ENCODE data around the gene ETFDH. TPM values are rescaled to one million over a fixed set of nuclear protein-coding genes. Genes with fewer than 3 reads are reported as not detected.

ETFDH gene
- total RNA-seq, 1 donor from 2014 or later, result 17.0 TPM

- no peaks in the 10 kb centered on the region for H3K27me3 Mint-ChIP-seq (ENCODE audit: low read depth, unreplicated experiment)
- no peak overlapping the region for H3K4me3 ChIP-seq (ENCODE audit: insufficient read depth, low read depth, low read length)
- H3K27ac ChIP-seq (ENCODE audit: low read depth, low read length), result no peak overlapping the region
- DNase-seq (ENCODE audit: low read depth) (no peak), FAIRE-seq (no peak)
- peaks cover 4% of the 10 kb centered on the region for H4K20me1 ChIP-seq (ENCODE audit: insufficient read depth, low read length)
- no peak overlapping the region for H3K27ac Mint-ChIP-seq (ENCODE audit: unreplicated experiment)
- H2AFZ ChIP-seq (ENCODE audit: low read depth, low read length), result no peak overlapping the region
- no peaks in the 10 kb centered on the region for H3K27me3 ChIP-seq (ENCODE audit: insufficient read depth, low read length)
- no peaks in the 10 kb centered on the region for H3K4me1 ChIP-seq (ENCODE audit: insufficient read depth, low read length)
- no peak overlapping the region for H3K4me2 ChIP-seq (ENCODE audit: low read length)
- H3K9me3 Mint-ChIP-seq (ENCODE audit: unreplicated experiment), result no peaks in the 10 kb centered on the region
- no peak overlapping the region for H3K9ac ChIP-seq (ENCODE audit: low read length)
- H3K9me3 ChIP-seq (ENCODE audit: insufficient read depth, low read depth, low read length), result no peaks in the 10 kb centered on the region
- H3K79me2 ChIP-seq (ENCODE audit: insufficient read depth, low read length), result peaks cover 16% of the 10 kb centered on the region
- TF ChIP-seq EZH2 (IDR thresholded peaks at IDR 0.05; ENCODE audit: insufficient read depth, low read length) (no peak), CTCF (IDR thresholded peaks at IDR 0.05; ENCODE audit: insufficient read depth, low read depth, low read length) (no peak)
- H3K4me3 Mint-ChIP-seq (ENCODE audit: unreplicated experiment), result no peak overlapping the region
- H3K36me3 Mint-ChIP-seq (ENCODE audit: low read depth, unreplicated experiment), result peaks cover 11% of the 10 kb centered on the region
- H3K36me3 ChIP-seq (ENCODE audit: insufficient read depth, low read length), result peaks cover 59% of the 10 kb centered on the region
- H3K4me1 Mint-ChIP-seq (ENCODE audit: low read depth, unreplicated experiment), result no peaks in the 10 kb centered on the region
Measured at GRCh38 chr4:158715802-158716201, 43.7 kb downstream of the ETFDH start.

GRCh38 chr4:158721680-158722079 lies 49.6 kb downstream of the ETFDH start:
- H3K36me3 Mint-ChIP-seq (ENCODE audit: low read depth, unreplicated experiment), result peaks cover 4% of the 10 kb centered on the region
- Histone ChIP-seq H3K27me3 (ENCODE audit: insufficient read depth, low read length) (no peaks in the 10 kb centered on the region), H2AFZ (ENCODE audit: low read depth, low read length) (no peak overlapping the region), H3K4me1 (ENCODE audit: insufficient read depth, low read length) (peaks cover 9% of the 10 kb centered on the region), H3K27ac (ENCODE audit: low read depth, low read length) (no peak overlapping the region), H3K36me3 (ENCODE audit: insufficient read depth, low read length) (peaks cover 37% of the 10 kb centered on the region), H3K4me2 (ENCODE audit: low read length) (peak overlapping the region; percentile 94), H3K4me3 (ENCODE audit: insufficient read depth, low read depth, low read length) (peak overlapping the region; percentile 89), H3K9ac (ENCODE audit: low read length) (no peak overlapping the region), H3K9me3 (ENCODE audit: insufficient read depth, low read depth, low read length) (no peaks in the 10 kb centered on the region), H3K79me2 (ENCODE audit: insufficient read depth, low read length) (peaks cover 40% of the 10 kb centered on the region), H4K20me1 (ENCODE audit: insufficient read depth, low read length) (peaks cover 7% of the 10 kb centered on the region)
- no peaks in the 10 kb centered on the region for H3K27me3 Mint-ChIP-seq (ENCODE audit: low read depth, unreplicated experiment)
- TF ChIP-seq CTCF (IDR thresholded peaks at IDR 0.05; ENCODE audit: insufficient read depth, low read depth, low read length), result no peak
- TF ChIP-seq EZH2 (IDR thresholded peaks at IDR 0.05; ENCODE audit: insufficient read depth, low read length), result no peak
- no peak for FAIRE-seq
- H3K27ac Mint-ChIP-seq (ENCODE audit: unreplicated experiment), result no peak overlapping the region
- no peak for DNase-seq (ENCODE audit: low read depth)
- H3K9me3 Mint-ChIP-seq (ENCODE audit: unreplicated experiment), result no peaks in the 10 kb centered on the region
- peak overlapping the region; percentile 94 for H3K4me3 Mint-ChIP-seq (ENCODE audit: unreplicated experiment)
- peaks cover 3% of the 10 kb centered on the region for H3K4me1 Mint-ChIP-seq (ENCODE audit: low read depth, unreplicated experiment)

GRCh38 chr4:158722291-158722916 lies 50.3 kb downstream of the ETFDH start:
- Histone ChIP-seq H3K4me2 (ENCODE audit: low read length) (peak overlapping the region; percentile 94), H3K27me3 (ENCODE audit: insufficient read depth, low read length) (no peaks in the 10 kb centered on the region), H3K4me3 (ENCODE audit: insufficient read depth, low read depth, low read length) (peak overlapping the region; percentile 89), H3K36me3 (ENCODE audit: insufficient read depth, low read length) (peaks cover 32% of the 10 kb centered on the region), H3K27ac (ENCODE audit: low read depth, low read length) (peak overlapping the region; percentile 95), H3K79me2 (ENCODE audit: insufficient read depth, low read length) (peaks cover 40% of the 10 kb centered on the region), H3K9ac (ENCODE audit: low read length) (peak overlapping the region; percentile 95), H2AFZ (ENCODE audit: low read depth, low read length) (peak overlapping the region; percentile 93), H3K9me3 (ENCODE audit: insufficient read depth, low read depth, low read length) (no peaks in the 10 kb centered on the region), H4K20me1 (ENCODE audit: insufficient read depth, low read length) (peaks cover 7% of the 10 kb centered on the region), H3K4me1 (ENCODE audit: insufficient read depth, low read length) (peaks cover 9% of the 10 kb centered on the region)
- Mint-ChIP-seq H3K4me3 (ENCODE audit: unreplicated experiment) (peak overlapping the region; percentile 94), H3K27me3 (ENCODE audit: low read depth, unreplicated experiment) (no peaks in the 10 kb centered on the region), H3K36me3 (ENCODE audit: low read depth, unreplicated experiment) (peaks cover 4% of the 10 kb centered on the region), H3K4me1 (ENCODE audit: low read depth, unreplicated experiment) (peaks cover 3% of the 10 kb centered on the region), H3K9me3 (ENCODE audit: unreplicated experiment) (no peaks in the 10 kb centered on the region), H3K27ac (ENCODE audit: unreplicated experiment) (peak overlapping the region; percentile 84)
- DNase-seq (ENCODE audit: low read depth), result peak; percentile 56
- TF ChIP-seq EZH2 (IDR thresholded peaks at IDR 0.05; ENCODE audit: insufficient read depth, low read length) (no peak), CTCF (IDR thresholded peaks at IDR 0.05; ENCODE audit: insufficient read depth, low read depth, low read length) (no peak)
- no peak for FAIRE-seq
